ENCODE measurements around the gene MYORG. TPM values are rescaled to one million over a fixed set of nuclear protein-coding genes. Genes with fewer than 3 reads are reported as not detected.
A peak's percentile ranks its signal among the peaks of the same experiment; 100 is the strongest.
"Not testable (repeated sequence)": the region's sequence is repeated elsewhere in the genome, so short reads cannot be mapped to it uniquely, and the experiment has no call there.

The MYORG gene
- total RNA-seq, 1 donor, result 1.3 TPM

DNA sequence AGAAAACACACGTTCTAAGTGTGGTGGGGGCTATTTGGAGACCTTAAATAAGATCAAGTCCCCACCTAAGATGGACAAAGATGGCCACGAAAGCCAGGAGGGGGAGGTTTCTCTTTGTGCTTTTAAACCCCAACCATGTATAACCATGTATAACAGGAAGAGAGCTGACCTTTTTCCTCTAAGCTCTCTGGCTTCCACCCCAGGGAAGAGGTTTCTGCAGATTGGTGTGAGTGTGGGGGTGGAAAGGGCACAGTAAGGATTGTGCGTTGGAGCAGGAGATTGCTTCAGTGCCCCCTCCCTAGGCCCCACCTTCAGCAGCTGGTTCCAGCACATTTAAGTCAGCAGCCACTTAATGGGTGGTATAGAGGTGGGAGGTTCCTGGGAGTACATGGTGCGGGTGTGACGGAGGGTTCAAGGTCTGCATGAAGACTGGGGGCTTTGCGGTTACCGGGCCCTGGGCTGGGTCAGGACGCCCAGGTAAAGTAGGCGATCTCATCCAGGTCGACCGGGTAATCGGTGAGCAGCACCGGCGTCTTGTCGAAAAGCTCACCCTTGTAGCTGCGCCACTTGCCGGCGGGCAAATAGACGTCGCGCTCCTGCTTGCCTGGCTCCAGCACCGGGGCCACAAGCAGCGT is 6.2 kb downstream of the MYORG start:
- no peak overlapping the region for H3K4me3 ChIP-seq (ENCODE audit: low read depth, low read length)
- DNase-seq (ENCODE audit: low read depth), result no peak
- TF ChIP-seq CTCF (IDR thresholded peaks at IDR 0.05; ENCODE audit: insufficient read depth, low read length), result no peak

- DNase-seq (ENCODE audit: low read depth), result no peak
- TF ChIP-seq CTCF (IDR thresholded peaks at IDR 0.05; ENCODE audit: insufficient read depth, low read length), result no peak
- no peak overlapping the region for H3K4me3 ChIP-seq (ENCODE audit: low read depth, low read length)
Observed at GRCh38 chr9:34369636-34370035, 7.1 kb downstream of the MYORG start.

DNA sequence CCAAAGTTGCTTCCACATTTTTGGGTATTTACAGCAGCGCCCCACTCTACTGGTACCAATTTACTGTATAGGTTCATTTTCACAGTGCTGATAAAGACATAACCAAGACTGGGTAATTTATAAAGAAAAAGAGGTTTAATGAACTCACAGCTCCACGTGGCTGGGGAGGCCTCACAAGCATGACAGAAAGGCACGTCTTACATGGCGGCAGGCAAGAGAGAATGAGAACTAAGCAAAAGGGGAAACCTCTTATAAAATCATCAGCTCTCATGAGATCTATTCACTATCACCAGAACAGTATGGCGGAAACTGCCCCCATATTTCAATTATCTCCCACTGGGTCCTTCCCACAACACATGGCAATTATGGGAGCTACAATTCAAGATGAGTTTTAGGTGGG is 7.9 kb downstream of the MYORG start:
- DNase-seq (ENCODE audit: low read depth); H3K4me3 ChIP-seq (ENCODE audit: low read depth, low read length): not testable (repeated sequence)

DNA sequence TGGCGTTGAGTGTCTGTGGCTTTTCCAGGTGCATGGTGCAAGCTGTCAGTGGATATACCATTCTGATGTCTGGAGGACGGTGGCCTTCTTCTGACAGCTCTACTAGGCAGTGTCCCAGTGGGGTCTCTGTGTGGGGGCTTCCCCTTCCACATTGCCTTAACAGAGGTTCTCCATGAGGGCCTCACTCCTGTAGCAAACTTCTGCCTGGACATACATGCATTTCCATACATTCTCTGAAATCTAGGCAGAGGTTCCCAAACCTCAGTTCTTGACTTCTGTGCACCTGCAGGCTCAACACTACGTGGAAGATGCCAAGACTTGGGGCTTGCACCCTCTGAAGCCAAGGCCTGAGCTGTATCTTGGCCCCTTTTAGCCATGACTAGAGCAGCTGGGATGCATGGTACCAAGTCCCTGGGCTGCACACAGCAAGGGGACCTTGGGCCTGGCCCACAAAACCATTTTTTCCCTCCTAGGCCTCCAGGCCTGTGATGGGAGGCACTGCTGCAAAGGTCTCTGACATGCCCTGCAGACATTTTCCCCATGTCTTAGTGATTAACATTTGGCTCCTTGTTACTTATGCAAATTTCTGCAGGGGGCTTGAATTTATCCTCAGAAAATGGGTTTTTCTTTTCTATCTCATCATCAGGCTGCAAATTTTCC is 8.8 kb downstream of the MYORG start:
- H3K4me3 ChIP-seq (ENCODE audit: low read depth, low read length); DNase-seq (ENCODE audit: low read depth): not testable (repeated sequence)

DNA sequence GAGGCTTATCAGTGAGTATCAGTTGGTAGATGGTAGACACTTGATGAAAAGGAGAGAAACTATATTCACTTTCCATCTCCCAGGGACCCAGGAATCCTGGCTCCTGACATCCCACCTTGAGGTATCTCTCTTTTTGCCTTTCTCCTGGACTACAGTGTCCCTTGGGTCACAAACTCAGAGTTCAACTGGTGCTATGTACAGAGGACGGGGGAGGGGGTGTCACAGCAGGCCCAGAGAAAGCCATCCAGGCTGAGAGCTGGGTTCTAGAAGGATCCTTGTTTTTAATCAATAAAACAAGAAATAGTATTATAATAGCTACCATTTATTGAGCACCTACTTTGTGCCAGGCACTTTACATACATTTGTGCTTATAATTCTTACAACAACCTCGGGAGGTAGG is 10.3 kb downstream of the MYORG start:
- no peak for DNase-seq (ENCODE audit: low read depth)
- TF ChIP-seq CTCF (IDR thresholded peaks at IDR 0.05; ENCODE audit: insufficient read depth, low read length), result no peak
- H3K4me3 ChIP-seq (ENCODE audit: low read depth, low read length), result no peak overlapping the region

DNA sequence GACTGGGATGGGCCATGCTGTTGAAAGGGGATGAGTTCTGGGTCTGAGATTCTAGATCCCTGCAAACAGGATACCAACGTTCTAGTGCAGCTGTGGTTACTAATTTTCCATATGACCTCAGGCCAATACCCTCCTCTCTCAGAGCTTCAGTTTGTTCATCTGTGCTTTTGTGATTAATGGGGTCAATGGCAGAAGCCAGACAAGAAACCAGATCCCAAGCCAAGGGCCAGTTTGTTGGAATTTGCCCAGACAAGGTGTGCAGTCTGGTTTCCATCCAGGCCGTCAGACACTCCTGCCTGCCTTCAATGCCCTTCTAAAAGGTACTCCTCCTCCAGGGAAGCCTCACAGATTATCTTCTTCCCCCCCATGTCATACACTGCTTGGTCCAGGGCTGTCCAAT is 11.4 kb downstream of the MYORG start:
- no peak overlapping the region for H3K4me3 ChIP-seq (ENCODE audit: low read depth, low read length)
- no peak for DNase-seq (ENCODE audit: low read depth)
- no peak for TF ChIP-seq CTCF (IDR thresholded peaks at IDR 0.05; ENCODE audit: insufficient read depth, low read length)

DNA sequence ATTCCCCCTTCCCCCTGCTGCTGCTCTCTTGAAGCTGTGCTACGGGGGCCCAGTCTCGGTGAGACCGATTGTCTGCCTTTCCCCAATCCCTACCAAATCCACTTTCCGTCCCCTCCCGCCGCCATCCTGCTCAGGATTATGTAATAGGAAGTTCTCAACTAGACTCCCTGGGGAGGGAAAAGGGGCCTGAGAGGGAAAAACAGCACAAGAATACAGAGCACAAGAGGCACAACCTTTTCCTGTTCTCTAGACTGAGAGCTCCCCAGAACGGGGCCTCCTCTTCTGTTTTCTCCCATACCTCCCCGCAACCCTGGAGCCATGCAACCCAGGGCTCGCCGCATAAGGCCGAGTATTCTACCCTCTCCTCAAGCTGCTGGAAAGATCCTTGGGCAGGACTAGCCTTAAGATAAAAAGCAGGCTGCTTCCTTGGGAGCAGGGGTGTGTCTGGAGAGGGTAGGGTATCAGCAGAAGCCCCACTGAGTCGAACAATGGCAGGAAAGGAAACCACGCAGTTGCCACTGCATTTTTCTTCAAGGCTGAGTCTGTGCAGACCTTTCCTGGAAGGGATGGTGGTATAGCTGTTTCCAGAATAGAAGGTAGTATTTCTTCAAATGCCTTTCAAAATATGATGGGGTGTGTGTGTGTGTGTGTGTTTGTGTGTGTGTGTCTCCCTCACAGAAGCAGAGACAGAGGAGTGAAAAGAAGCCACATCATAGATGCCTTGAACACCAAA is 12.9 kb downstream of the MYORG start:
- DNase-seq (ENCODE audit: low read depth), result peak; percentile 43

More for the DNA sequence above, 12.9 kb downstream of the MYORG start:
- no peak overlapping the region for H3K4me3 ChIP-seq (ENCODE audit: low read depth, low read length)
- TF ChIP-seq CTCF (IDR thresholded peaks at IDR 0.05; ENCODE audit: insufficient read depth, low read length), result no peak

Data from fibroblast of the aortic adventitia (primary cell).